ENCODE measurements around the gene PDGFD.

PDGFD gene

GRCh38 chr11:103894034-103894433 lies 269.9 kb downstream of the PDGFD start:
- H3K4me3 Mint-ChIP-seq, result no peak overlapping the region
- no peaks in the 10 kb centered on the region for H3K27me3 Mint-ChIP-seq (ENCODE audit: low read depth, poor library complexity)
- no peak for TF ChIP-seq CTCF (IDR thresholded peaks at IDR 0.05)
- H3K36me3 Mint-ChIP-seq (ENCODE audit: low read depth), result no peaks in the 10 kb centered on the region
- H3K9me3 Mint-ChIP-seq, result peaks cover 10% of the 10 kb centered on the region
- H3K4me1 Mint-ChIP-seq, result no peaks in the 10 kb centered on the region
- no peak for DNase-seq
- no peak overlapping the region for H3K27ac Mint-ChIP-seq

- Mint-ChIP-seq H3K4me3 (no peak overlapping the region), H3K9me3 (peaks cover 10% of the 10 kb centered on the region), H3K27ac (no peak overlapping the region), H3K36me3 (ENCODE audit: low read depth) (no peaks in the 10 kb centered on the region), H3K4me1 (no peaks in the 10 kb centered on the region), H3K27me3 (ENCODE audit: low read depth, poor library complexity) (no peaks in the 10 kb centered on the region)
- no peak for DNase-seq
- TF ChIP-seq CTCF (IDR thresholded peaks at IDR 0.05), result no peak
Measured at GRCh38 chr11:103893371-103893770, 270.6 kb downstream of the PDGFD start.

- H3K36me3 Mint-ChIP-seq (ENCODE audit: low read depth), result no peaks in the 10 kb centered on the region
Measured at GRCh38 chr11:103892603-103893002, 271.3 kb downstream of the PDGFD start.

GRCh38 chr11:103890654-103891053 lies 273.3 kb downstream of the PDGFD start:
- no peak for DNase-seq
- Mint-ChIP-seq H3K9me3 (peaks cover 10% of the 10 kb centered on the region), H3K36me3 (ENCODE audit: low read depth) (no peaks in the 10 kb centered on the region), H3K4me1 (no peaks in the 10 kb centered on the region), H3K4me3 (no peak overlapping the region), H3K27ac (no peak overlapping the region), H3K27me3 (ENCODE audit: low read depth, poor library complexity) (no peaks in the 10 kb centered on the region)
- TF ChIP-seq CTCF (IDR thresholded peaks at IDR 0.05), result no peak

More at GRCh38 chr11:103892603-103893002, 271.3 kb downstream of the PDGFD start:
- H3K4me3 Mint-ChIP-seq, result no peak overlapping the region
- TF ChIP-seq CTCF (IDR thresholded peaks at IDR 0.05), result no peak
- H3K27ac Mint-ChIP-seq, result no peak overlapping the region
- peaks cover 10% of the 10 kb centered on the region for H3K9me3 Mint-ChIP-seq
- no peaks in the 10 kb centered on the region for H3K27me3 Mint-ChIP-seq (ENCODE audit: low read depth, poor library complexity)
- no peaks in the 10 kb centered on the region for H3K4me1 Mint-ChIP-seq
- DNase-seq, result no peak

GRCh38 chr11:103889679-103890078 lies 274.3 kb downstream of the PDGFD start:
- H3K9me3 Mint-ChIP-seq, result peaks cover 10% of the 10 kb centered on the region
- no peaks in the 10 kb centered on the region for H3K4me1 Mint-ChIP-seq
- DNase-seq, result no peak
- no peaks in the 10 kb centered on the region for H3K27me3 Mint-ChIP-seq (ENCODE audit: low read depth, poor library complexity)
- no peak overlapping the region for H3K27ac Mint-ChIP-seq
- no peak for TF ChIP-seq CTCF (IDR thresholded peaks at IDR 0.05)
- H3K36me3 Mint-ChIP-seq (ENCODE audit: low read depth), result no peaks in the 10 kb centered on the region
- no peak overlapping the region for H3K4me3 Mint-ChIP-seq

- Mint-ChIP-seq H3K4me1 (no peaks in the 10 kb centered on the region), H3K4me3 (no peak overlapping the region), H3K27me3 (ENCODE audit: low read depth, poor library complexity) (no peaks in the 10 kb centered on the region), H3K36me3 (ENCODE audit: low read depth) (no peaks in the 10 kb centered on the region), H3K27ac (no peak overlapping the region), H3K9me3 (peaks cover 10% of the 10 kb centered on the region)
- TF ChIP-seq CTCF (IDR thresholded peaks at IDR 0.05), result no peak
- DNase-seq, result no peak
Measured at GRCh38 chr11:103888541-103888951, 275.4 kb downstream of the PDGFD start.
